ENCODE measurements around the gene RPL19.

The RPL19 gene

DNA sequence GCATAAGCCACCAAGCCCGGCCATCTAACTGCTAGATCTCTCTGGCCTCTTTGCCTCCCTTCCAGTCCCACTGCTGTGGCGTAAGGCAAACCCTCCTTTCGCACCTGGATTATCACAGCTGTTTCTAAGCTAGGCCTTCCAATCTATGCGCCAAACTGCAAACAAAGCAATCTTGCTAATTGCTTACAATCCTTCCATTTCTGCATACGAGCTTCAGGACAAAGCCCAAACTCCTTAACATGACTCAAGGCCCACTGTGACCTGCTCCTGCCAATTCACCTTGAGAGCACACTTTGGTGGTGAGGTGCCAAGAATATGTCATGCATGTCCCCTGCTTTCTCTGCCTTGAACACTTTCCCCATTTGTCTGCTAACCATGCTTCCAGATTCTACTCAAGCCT lies 28.1 kb upstream of the RPL19 start:
- in situ Hi-C loops (cut with MboI; ENCODE audit: low sequenced_read_pairs), result no loop called here

DNA sequence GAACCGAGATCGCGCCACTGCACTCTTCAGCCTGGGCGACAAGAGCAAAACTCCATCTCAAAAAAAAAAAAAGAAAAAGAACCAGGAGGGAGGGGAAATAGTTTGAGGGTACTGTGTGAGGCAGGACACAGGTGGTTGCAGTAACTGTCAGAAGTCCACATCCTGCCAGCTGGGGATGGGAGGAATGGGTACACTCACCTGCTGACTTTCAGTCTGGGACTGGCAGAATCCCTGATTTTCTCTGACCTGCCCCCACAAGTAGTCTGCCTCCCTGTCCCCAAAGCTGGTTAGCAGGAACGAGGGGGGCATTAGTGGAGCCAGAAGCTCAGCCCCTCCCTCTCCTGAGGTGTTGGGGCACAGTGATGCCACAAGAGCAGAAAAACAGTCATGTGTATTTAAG lies 27.0 kb upstream of the RPL19 start:
- in situ Hi-C loops (cut with MboI; ENCODE audit: low sequenced_read_pairs), result no loop called here

DNA sequence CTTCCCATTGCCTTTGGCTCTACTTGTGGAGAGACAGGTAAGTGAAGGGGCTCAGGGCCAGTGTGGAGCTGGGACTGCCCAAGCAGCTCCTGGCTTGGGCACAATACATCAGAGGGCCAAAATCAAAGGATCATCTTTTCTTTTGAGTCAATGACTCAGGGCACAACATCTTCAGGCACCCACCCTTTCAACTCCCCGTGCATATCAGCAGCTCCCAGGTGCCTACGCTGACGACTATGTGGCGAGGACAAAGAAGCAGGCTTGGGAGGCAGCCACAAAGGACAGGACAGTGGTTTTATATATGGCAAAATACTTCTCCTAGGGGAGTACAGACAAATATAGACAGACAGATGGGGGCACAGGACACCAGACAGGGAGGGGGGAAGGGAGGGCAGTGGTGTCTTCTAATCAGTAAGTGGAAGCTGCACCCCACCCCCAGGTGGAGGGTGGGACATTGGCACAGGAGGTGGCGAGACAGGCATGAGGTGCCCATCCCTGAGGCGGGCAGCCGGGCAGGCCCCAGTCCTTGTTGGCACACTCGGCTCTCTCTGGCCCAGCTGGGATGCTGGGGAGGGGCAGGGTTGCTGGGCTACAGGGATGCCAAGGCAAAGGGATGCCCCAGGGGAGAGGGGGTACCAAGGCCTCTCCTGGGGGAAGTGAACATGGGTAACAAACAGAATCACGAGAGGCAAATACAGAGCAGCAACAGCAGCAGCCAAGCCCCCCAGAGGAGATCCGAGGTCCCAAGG lies 26.4 kb upstream of the RPL19 start:
- in situ Hi-C loops (cut with MboI; ENCODE audit: low sequenced_read_pairs), result no loop called here

DNA sequence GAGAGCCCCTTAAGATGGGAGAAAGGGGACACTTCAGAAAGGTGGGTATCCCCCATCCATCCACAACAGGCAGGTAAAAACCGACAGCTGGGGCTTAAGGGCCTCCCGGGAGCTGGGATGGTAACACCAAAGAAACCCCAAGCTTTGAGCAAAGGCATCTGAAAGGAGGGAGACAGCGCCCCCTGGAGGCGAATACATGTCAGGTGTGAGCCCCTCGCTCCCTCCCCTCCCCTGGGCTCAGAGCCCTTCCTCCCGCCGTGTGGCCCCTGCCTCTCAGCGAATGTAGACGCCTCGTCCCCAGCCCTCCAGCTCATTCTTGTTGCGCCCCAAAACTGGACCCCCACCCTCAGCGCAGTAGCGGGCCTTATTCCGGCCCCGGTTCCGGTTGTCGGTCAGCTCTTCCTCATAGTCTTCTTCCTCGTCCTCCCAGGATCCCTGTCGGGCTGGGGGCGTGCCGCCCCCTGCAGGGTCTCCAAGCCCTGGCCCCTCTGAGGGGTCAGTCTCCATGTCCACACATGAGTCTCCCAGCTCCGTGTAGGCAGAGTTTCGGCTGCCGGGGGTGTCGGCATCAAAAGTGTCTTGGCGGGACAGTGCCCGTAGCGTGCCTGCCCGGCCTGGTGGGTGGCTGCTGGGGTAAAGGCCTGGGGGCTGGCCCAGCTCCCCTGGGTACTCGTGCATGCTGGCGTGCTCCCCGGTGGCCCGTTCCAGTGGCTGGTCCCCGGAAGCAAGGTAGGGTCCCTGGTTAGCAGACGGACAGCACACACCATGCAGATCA lies 25.0 kb upstream of the RPL19 start:
- in situ Hi-C loops (cut with MboI; ENCODE audit: low sequenced_read_pairs), result no loop called here

DNA sequence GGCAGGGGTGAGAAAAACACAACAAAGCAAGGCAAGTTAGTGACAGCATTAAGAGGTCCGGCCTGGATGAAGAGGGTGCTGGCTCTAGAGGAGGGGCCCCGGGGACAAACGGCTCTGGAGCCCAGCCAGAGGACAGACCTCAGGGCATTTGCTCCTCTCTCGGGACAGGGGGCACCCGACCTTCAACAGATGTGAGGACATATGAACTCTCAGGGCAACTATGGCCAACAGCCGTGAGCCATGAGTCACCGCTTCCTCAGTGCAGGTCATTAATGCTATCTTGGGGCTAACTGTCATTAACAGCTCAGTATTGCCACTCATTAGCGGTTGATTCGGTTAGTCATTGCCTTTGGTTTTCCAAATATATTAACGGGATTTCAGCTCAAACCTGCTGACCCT lies 24.4 kb upstream of the RPL19 start:
- in situ Hi-C loops (cut with MboI; ENCODE audit: low sequenced_read_pairs), result no loop called here

DNA sequence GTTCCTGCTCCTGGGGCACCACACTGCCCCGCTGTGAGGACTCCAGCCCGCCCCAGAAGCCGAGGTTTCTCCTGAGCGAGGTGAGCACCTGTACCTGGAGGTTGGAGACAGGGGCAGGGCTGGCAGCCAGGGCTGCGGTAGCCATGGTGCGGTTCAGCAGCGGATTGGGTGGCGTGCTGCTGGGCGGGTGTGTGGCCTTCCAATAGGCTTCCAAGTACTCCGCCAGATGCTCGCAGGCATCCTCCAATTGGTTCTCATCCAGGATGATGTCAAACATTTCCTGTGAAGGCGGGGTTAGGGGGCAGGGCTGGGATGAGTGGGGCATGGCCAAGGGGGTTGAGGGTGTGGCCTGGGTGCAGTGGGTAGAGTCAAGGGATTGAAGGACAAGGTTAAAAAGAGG lies 22.8 kb upstream of the RPL19 start:
- in situ Hi-C loops (cut with MboI; ENCODE audit: low sequenced_read_pairs), result no loop called here

DNA sequence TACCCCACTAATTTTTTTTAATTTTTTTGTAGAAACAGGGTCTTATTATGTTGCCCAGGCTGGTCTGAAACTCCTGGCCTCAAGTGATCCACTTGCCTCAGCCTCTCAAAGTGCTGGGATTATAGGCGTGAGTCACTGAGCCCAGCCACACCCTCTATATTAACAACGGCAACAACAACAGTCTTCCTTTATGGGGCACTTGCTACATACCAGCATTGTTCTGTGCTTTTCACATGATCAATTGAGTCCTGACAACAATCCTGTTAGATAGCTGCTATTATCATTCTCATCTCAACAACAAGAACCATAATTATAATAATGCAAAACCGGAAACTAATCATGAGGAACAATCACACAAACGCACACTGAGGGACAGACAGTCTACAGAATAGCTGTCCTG lies 21.5 kb upstream of the RPL19 start:
- in situ Hi-C loops (cut with MboI; ENCODE audit: low sequenced_read_pairs), result no loop called here

DNA sequence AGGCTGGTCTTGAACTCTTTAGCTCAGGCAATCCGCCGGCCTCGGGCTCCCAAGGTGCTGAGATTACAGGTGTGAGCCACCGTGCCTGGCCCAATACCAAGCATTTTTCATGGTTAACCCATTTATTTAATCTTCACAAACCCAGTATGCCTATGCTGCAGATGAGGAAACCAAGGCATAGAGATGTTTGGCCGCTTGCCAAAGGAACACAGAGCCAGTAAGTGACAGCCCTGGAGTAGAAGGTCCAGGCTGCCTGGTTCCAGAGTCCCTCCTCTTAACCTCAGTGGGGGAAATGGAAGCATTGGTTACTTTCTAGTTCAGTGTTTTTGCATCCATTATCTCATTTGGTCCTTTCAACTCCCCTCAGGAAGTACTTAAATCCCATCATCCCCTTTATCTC lies 18.8 kb upstream of the RPL19 start:
- in situ Hi-C loops (cut with MboI; ENCODE audit: low sequenced_read_pairs), result no loop called here

DNA sequence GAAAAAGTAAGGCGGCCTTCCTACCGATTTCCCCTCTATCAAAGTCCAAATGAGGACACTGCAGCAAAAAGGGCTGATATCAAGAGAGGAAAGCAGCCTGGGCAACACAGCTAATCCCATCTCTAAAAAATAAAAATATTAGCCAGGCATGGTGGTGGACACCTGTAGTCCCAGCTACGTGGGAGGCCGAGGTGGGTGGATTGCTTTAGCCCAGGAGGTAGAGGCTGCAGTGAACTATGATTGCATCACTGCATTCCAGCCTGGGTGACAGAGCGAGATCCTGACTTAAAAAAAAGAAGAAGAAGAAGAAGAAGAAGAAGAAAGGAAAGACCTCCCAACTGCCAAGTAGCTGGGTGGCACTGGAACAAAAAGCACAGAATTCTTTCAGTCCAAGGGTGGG lies 17.0 kb upstream of the RPL19 start:
- in situ Hi-C loops (cut with MboI; ENCODE audit: low sequenced_read_pairs), result no loop called here

DNA sequence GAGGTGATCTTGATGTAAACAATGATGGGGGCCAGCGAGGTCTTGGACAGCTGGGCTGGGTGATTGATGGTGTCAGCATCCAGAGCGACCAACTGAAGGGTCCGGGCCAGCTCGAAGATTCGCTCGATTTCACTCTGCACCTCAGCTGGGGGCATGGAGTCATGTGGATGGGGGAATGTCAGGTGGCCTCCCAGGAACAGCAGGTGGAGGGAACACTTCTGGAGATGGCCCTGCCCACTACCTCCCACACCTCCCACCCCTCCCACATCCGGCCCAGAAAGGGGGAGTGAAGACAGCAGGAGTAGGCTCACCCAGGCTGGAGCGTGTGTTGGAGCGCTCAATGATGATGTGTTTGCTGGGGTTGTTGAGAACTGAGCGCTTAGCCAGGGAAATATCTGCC lies 16.4 kb upstream of the RPL19 start:
- in situ Hi-C loops (cut with MboI; ENCODE audit: low sequenced_read_pairs), result no loop called here

DNA sequence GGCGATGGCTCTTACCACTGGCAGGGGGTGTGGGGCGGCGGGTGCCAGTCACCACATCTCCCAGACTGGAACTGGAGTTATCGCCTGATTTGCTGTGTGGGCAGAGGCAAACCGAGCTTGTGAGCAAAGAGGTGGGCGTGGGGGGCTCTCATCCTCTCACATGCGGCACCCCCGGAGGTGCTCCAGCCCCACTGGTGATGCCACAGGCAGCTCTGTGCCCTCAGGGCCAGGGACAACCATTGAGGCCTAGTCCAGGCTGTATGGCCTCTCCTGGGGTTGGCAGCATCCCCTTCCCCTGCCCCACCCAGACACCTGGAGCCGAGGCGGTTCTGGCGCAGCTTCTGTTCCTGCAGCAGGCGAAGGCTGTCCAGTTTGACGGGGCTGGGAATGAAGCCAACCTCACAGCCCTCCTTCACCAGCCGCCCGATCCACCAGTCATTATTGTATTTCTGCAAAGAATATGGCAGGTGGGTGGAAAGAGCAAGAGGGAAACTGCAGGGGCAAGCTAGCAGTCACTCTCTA lies 13.5 kb upstream of the RPL19 start:
- in situ Hi-C loops (cut with MboI; ENCODE audit: low sequenced_read_pairs), result no loop called here

DNA sequence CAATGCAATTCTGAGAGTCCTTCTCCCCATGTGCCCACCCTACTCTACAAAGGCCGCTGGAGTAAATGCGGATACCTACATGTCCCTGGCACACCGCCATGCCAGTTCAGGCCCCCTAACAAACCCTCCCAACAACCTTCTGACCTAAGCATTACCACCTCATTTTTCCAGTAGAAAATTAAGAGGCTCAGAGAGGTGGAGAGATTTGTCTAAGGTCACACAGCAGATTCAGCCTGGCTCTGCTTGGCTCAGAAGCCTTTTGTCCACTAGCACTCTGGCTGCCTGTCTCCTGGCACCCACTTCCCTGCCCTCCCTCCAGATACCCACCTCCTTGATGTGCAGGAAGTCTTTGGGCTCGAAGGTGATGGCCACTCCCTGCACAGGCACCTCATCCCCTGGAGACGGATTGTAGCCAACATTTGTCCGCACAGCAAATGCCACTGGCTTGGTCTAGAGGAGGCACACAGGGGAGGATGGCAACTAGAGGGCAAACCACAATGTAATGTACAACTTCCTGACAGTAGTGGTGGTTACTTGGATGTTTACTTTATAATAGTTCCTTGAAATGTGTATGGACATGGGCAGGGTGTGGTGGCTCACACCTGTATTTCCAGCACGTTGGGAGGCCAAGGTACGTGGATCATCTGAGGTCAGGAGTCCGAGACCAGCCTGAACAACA lies 12.8 kb upstream of the RPL19 start:
- in situ Hi-C loops (cut with MboI; ENCODE audit: low sequenced_read_pairs), result no loop called here

DNA sequence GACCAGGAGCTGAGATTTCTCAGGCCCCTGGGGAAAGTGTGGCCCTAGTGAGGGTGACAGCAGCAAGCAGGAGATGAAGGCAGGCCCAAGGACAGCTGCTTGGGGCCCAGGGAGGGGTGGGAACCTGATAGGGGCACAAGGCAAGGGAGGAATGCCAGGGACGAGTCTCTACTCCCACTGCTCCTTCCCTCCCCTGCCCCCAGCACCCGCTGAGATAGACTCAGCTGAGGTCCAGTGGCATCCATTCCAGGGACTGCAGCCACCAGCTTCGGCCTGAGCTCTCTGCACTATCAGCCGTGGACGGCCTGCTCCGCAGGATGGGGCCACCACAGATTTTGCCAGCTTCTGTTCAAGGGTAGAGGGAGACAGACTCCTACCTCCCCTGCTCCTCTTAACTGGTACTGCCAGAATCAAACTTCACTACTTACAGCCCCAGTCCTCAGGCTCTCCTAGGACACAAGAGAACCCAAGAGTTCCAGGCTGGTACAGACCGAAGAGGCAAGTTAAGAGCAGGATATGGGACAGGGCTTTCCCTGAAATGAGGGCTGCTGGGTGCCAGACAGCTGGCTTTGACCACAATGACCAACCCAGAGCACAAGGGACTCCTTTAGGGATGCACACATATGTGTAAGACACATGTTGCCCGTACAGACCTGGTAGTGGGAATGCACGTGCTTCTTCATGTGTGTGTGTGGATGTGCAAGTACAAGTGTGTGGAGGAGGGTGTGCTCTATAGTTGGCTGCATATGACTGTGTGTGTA lies 8.2 kb upstream of the RPL19 start:
- in situ Hi-C loops (cut with MboI; ENCODE audit: low sequenced_read_pairs), result no loop called here

DNA sequence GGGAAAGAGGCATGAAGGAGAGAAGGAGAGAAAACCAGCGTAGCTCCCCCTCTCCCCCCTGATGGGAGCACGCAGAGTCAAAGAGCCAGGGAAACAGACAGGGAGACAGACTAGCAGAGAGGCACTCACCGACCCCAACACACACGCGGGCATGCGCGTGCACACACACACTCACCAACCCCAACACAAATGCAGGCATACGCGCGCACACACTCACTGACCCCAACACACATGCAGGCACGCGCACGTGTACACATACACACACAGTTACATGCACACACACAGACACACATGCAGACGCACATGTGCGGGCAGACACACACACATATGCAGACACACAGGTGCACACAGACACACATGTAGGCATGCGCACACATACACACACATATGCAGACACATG lies 7.2 kb upstream of the RPL19 start:
- in situ Hi-C loops (cut with MboI; ENCODE audit: low sequenced_read_pairs), result no loop called here

DNA sequence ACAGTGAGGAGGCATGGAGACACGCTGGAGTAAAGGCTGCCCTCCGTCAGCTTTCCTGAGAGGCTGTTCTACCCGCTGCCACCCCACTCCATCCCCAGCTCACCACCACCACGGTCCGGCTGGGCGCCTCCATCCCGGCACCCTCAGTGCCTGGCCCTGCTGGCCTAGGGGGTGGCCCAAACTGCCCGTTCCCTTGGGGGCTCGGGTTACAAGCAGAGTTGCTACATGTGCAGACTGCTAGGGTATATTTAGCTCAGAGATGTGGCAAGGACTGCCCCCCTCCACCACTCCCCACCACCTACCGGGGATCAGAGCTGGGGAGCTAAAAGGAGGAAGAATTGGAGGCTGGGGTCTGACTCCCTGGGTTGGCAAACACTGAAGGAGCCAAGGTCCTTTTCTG lies 6.7 kb upstream of the RPL19 start:
- in situ Hi-C loops (cut with MboI; ENCODE audit: low sequenced_read_pairs), result no loop called here

DNA sequence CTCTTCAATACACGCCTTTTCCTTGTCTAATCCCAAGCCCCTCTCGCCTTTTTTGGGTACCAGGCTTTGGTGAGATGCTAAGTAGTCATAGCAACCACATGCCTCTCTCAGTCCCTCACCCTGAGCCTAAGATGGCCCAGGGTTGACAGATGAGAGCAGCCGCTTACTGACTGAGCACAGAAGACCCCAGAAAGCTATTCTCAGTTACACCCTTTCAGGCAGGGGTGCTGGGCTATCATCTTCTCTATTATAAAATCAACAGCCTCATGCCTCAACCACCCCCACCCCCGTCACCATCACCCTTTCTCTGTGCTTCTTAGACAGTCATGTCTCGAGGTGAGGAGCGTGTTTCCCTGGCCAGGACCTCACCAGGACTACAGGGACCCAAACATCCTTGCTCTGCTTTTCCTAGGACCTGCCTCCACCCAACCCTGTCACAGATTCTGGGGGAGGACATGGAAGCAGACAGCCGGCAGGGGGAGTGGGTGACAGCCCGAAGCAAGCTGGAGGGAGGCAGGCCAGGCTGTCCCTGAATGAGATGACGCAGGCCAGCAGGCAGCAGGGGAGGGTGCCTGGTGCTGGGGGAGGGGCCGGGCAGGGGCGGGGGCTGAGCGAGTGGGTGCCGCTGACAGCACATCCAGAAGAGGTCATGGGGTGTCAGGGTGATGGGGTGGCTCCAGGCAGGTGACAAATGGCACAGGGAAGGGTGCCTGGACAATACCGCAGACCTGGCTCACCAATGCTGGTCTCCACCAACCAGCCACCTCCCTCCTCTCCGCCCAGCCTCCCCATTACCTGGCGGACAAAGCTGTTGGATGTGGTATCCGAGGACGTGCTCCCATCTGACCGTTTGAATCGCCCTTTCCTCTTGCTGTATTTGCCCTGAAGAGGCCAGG lies 5.7 kb upstream of the RPL19 start:
- in situ Hi-C loops (cut with MboI; ENCODE audit: low sequenced_read_pairs), result no loop called here

DNA sequence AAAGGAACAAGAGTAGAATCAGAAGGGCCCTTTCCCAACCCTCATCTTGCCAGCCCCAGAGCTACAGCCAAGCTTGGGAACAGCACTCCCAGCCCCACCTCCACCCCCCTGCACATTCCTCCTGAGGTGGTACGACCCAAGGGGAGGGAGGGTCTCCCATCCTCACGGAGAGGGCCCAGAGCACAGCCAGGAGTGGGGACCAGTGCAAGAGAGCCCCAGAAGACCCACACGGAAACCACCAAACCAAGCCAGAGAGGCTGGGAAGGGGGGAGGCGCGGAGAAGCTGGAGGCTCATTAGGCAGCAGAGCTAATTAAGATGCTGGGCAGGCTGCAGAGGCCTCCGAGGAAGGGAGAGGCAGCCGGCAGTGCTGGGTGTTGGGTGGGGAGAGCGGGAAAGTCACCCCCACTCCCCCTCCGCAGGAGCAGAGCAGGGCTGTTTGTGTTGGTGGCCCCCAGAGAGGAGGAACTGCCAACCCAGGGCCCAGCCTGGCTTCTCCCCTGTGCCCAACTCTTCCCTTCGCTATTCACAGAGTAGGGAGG lies 5.0 kb upstream of the RPL19 start:
- in situ Hi-C loops (cut with MboI; ENCODE audit: low sequenced_read_pairs), result no loop called here

DNA sequence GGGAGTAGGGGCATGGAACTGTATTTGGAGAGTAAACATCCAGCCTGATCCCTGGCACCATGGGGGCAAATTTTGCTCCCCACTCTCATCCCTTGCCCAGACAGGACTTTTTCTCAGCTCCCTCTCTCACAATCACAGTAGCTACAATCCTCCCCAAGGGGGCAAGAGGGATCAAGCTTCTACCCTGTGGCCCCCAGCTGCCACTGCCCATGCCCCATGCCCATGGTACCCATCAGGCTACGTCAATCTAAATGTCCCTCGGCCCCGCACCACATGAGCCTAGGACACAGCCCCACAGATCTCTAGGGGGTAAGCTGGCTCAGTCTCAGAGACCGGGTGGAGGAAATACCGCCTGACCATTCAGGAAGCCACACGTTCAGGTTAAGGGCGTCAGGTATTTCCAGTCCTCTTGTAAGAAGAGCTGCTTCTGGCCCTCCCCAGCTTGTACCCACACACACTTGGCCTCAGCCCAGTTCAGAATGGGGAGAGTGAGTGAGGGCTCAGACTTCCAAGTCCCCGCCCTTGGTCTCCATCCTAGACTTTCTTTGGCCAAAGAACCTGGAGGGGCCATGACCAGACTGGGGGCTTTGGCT lies 4.4 kb upstream of the RPL19 start:
- in situ Hi-C loops (cut with MboI; ENCODE audit: low sequenced_read_pairs), result no loop called here

DNA sequence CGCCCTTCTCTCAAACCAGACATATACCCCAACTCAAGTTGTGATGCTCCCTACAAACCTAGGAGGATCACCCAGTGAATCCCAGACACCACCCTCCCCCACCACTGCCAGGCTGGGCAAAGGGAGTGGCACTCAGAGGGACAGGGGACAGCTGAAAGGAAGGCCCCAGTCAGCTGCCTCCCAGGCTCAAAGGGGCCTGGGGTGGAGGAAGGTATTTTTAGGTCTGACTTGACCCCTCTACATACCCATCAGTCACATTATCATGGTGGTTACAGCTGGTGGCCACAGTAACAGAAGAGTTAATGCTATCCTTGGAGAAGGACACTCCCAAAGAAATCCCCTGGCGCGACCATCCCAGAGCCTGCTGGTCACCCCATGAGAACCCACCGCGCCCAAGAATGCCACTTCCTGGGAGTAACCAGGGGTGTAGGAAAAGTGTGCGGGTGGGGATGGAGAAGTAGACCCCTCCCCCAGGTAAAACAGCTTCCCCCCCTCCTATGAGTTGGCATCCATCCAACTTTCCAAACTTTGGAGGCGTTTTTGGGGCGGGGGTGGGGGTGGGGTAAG lies 3.8 kb upstream of the RPL19 start:
- in situ Hi-C loops (cut with MboI; ENCODE audit: low sequenced_read_pairs), result no loop called here
